Measurements from ENCODE around the gene TMCO5A. TPM values are rescaled to one million over a fixed set of nuclear protein-coding genes. Genes with fewer than 3 reads are reported as not detected.

The TMCO5A gene
- not detected in 2 replicates for total RNA-seq
- long read RNA-seq = 0 reads

DNA sequence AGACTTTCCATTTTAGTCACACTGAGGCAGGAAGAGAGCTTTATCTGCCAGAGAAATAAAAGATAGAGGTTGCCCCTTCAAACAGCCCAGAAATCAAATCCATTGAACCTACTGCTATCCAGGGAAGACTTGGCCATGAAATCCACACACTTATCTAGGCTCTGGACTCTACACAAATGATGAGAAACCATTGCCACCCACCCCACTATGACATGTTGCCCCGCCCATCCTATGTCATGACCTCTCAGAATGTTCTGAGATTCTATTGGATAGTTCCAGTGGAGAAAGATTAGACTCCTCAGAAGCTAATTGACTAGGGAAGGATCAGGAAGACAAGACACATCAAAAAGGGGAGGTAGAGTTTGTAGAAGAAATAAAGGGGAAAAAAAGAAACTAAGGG lies at the start of gene TMCO5A:
Gene TMCO5A (plus strand): TSS at position 301 of the 400 bp plus-strand sequence. CDS start 1,684 bp downstream, outside the sequence.
- Mint-ChIP-seq H3K27ac (ENCODE audit: unreplicated experiment) (peak within 1 kb of the TSS; percentile 19), H3K9me3 (no peaks in the 10 kb centered on the region), H3K36me3 (ENCODE audit: low read depth) (no peaks in the 10 kb centered on the region), H3K27me3 (ENCODE audit: low read depth) (peaks cover 6% of the 10 kb centered on the region), H3K4me1 (no peaks in the 10 kb centered on the region), H3K4me3 (no peak within 1 kb of the TSS)
- no peak for DNase-seq (ENCODE audit: low read depth, low spot score)
- TF ChIP-seq, protein P1, sequence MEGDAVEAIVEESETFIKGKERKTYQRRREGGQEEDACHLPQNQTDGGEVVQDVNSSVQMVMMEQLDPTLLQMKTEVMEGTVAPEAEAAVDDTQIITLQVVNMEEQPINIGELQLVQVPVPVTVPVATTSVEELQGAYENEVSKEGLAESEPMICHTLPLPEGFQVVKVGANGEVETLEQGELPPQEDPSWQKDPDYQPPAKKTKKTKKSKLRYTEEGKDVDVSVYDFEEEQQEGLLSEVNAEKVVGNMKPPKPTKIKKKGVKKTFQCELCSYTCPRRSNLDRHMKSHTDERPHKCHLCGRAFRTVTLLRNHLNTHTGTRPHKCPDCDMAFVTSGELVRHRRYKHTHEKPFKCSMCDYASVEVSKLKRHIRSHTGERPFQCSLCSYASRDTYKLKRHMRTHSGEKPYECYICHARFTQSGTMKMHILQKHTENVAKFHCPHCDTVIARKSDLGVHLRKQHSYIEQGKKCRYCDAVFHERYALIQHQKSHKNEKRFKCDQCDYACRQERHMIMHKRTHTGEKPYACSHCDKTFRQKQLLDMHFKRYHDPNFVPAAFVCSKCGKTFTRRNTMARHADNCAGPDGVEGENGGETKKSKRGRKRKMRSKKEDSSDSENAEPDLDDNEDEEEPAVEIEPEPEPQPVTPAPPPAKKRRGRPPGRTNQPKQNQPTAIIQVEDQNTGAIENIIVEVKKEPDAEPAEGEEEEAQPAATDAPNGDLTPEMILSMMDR (conservative IDR thresholded peaks at IDR 0.05) = no peak

DNA sequence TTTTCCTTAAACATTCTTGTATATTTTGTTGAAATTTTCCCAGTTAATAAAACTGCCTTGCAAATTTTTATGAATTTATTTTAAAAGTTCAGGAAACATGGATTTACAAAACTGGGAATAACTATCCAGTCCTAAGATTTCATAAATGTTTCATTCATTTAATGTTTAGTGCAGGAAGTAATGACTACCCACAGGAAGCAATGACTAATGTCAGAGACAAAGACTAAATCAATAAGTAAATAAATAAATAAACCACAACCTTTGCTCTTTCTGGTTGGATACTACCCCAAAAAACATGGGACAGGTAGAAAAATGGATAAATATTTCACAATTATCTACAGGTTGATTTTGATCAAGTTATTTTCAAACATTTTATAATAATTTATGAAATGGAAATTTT lies 48.8 kb upstream of the TMCO5A start:
- no peak overlapping the region for H3K4me3 Mint-ChIP-seq
- H3K36me3 Mint-ChIP-seq (ENCODE audit: low read depth) = no peaks in the 10 kb centered on the region
- no peaks in the 10 kb centered on the region for H3K9me3 Mint-ChIP-seq
- no peak overlapping the region for H3K27ac Mint-ChIP-seq (ENCODE audit: unreplicated experiment)
- TF ChIP-seq, protein P1 (conservative IDR thresholded peaks at IDR 0.05) = no peak
- peaks cover 4% of the 10 kb centered on the region for H3K4me1 Mint-ChIP-seq
- no peak for DNase-seq (ENCODE audit: low read depth, low spot score)
- peaks cover 31% of the 10 kb centered on the region for H3K27me3 Mint-ChIP-seq (ENCODE audit: low read depth)

DNA sequence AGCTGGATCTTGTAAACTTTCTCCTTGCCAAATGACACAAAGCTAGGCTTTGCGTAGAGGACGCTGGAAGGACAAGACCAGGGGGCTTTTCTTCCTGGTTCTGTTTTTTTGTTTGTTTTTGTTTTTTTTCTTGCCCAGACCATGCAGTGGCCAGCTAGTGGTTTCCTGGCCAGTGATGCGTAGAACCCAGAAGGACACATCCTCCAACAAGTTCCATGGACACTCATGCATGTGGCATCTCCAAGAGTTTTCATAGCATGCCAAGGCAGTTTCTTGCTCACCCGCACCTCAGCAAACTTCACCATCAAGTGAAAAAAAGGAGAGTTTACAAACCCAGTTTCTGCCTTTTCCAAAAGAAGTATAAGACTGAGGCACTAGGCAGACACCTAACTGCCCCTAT lies 46.1 kb upstream of the TMCO5A start:
- TF ChIP-seq, protein P1 (conservative IDR thresholded peaks at IDR 0.05) = no peak
- Mint-ChIP-seq H3K9me3 (no peaks in the 10 kb centered on the region), H3K4me1 (peaks cover 9% of the 10 kb centered on the region), H3K36me3 (ENCODE audit: low read depth) (no peaks in the 10 kb centered on the region), H3K27ac (ENCODE audit: unreplicated experiment) (no peak overlapping the region), H3K4me3 (no peak overlapping the region), H3K27me3 (ENCODE audit: low read depth) (peaks cover 11% of the 10 kb centered on the region)
- DNase-seq (ENCODE audit: low read depth, low spot score) = no peak

DNA sequence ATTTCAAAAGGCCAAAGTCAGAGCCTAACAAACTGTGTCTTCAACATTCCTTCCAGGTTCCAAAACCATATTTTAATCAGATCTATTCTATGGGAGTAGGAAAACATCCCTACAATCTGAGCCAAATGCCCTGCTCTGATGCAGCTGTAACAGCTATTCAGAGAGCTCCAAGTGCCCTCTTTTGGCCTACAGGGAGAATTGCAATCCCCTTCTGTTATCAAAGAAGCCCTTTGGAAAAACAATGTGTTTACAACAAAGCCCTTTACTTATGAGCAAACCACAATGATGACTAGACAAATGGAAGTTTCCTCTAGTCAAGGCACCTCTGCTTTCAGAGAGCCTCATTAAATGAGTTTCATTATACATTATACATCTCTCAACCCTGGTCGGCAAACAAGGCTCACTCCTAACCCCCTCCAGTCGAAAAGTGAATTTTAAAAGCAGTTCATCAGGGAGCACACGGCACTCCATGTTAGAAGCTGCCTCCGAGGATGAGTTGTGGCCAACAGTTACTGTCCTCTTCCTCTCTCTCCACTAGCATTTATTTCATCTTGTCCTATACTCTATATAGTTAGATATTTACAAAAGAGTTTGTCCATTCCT lies 42.6 kb upstream of the TMCO5A start:
- Mint-ChIP-seq H3K27me3 (ENCODE audit: low read depth) (peaks cover 6% of the 10 kb centered on the region), H3K9me3 (no peaks in the 10 kb centered on the region), H3K36me3 (ENCODE audit: low read depth) (no peaks in the 10 kb centered on the region), H3K27ac (ENCODE audit: unreplicated experiment) (no peak overlapping the region), H3K4me1 (peaks cover 5% of the 10 kb centered on the region), H3K4me3 (no peak overlapping the region)
- no peak for DNase-seq (ENCODE audit: low read depth, low spot score)
- TF ChIP-seq, protein P1 (conservative IDR thresholded peaks at IDR 0.05) = peak; percentile 86

DNA sequence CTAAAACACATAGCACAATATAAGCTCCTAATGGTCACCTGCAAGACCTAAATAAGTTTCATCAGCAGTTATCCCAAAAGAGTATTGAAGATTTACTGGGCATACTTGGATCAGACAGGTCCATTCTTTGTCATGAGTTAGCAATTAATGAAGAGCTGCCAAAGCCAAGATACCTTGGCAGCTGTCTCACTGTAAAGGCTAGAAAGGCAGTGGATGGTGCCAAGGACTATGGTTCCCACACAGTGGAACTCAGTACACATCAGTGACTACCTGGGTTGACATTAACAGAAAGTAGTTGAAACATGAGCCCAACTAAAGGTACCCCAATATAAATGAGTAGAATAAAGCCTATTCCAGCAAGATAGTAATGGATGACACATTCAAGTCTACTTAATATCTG lies 41.1 kb upstream of the TMCO5A start:
- Mint-ChIP-seq H3K9me3 (no peaks in the 10 kb centered on the region), H3K27me3 (ENCODE audit: low read depth) (peaks cover 3% of the 10 kb centered on the region), H3K36me3 (ENCODE audit: low read depth) (no peaks in the 10 kb centered on the region), H3K4me3 (no peak overlapping the region), H3K4me1 (peaks cover 5% of the 10 kb centered on the region), H3K27ac (ENCODE audit: unreplicated experiment) (no peak overlapping the region)
- TF ChIP-seq, protein P1 (conservative IDR thresholded peaks at IDR 0.05) = no peak
- no peak for DNase-seq (ENCODE audit: low read depth, low spot score)

Data from neural crest cell (in vitro differentiated cells).